Limb (tissue), 2 donors: ENCODE results near the gene RNF44.

Experiments
- DNase-seq, 2 donors: peaks; one replicate each; pipeline ENCODE4 v3.0.0-alpha.2; 2016; ENCODE audit errors: extremely low spot score in 2 of 2

Gene RNF44

DNA sequence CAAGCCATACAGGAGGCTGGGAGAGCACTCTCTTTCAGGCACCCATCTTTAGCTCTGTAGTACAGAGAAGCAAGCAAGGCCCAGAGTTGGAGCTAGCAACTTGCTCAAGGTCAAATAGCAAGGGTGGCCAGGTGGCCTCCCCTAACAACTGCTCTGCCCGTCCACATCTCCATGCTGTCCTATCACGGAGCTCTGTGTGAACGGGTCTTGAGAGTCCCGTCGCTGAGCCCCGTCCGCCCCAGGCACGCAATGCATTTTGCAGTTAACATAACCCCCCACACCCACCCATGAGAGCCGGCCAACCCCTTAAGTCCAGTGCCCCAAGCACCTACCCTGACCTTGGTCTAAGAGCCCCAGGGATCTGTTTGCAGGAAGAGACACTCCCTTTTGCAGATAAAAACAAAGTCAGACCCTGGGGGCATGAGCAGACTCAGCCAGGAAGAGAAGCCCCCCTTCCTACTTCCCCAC is 1.5 kb downstream of the RNF44 start:
- DNase-seq: no peak

DNA sequence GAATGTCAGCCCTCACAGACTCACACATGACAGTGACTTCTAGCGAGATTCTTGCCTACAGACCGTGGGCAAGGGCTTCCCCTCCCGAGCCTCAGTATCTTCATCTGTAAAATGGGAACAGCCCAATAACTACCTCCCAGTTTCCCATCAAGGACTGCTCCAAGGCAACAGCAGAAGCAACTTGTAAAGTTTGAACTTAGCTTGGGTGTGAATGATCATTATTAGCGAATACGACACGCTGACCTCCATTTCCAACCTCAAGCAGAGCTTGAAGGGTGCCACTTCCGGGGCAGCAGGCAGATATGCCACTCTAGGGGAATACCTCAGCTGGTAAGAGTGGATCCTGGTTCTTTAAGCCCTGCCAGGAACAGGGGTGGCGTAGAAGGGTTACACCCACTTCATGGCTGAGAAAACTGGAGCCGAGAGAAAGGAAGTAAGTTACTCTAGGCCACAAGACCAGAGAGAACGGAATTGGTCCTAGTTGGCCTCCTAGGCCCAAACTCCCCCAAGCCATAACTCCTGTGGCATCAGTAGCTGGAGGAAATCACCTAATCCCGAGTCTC is 2.0 kb downstream of the RNF44 start:
- DNase-seq: no peak

DNA sequence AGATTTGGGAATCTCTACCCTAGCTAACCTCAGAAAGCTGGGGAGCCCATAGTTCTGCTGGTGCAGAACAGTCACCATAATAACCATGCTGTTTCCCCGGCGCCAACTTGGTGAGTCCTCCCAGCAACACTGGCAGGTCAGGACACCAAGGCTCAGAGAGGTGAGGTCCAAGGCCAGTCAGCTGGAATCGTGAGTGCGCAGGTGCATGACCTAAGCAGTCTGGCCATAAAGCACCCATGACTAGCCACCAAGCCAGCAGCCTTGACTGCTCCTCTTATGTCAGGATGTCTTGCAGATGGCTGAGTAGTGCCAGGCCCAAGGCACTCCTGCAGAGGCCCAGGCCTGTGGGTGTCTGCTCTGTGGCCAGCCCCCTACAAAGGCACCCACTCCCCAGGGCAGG is 2.6 kb downstream of the RNF44 start:
- DNase-seq: no peak

DNA sequence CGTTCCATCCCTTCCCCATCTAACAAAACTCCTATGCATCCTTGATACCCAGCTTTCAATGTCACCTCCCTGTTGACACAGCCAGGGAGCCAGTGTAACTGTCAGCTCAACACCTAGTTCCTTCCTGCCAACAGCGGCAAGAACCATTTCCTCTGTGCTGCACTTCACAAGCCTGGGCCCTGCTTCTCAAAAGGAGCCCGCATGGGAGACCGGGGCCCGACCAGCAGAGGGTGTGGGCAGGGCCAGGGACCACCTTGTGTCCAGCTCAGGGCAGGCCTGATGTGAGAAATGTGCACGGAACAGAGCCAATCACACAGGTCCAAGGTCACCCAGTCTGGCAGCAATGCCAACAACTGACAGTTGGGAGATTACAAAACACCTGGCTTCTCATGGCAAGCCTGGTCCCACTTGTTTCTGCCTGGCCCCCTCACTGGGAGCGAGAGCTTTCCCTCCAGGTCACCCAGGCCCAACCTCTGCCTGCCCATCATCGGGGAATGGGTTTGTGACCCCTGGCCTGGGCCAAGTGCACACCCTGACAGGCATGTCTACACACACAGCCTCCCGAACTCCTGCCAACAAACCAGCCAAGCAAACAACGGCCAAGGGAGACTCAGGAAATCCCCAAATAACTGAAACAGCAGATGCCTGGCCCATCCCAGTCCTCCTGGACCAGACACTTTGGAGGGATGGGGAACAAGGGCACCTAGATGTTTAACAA is 3.1 kb downstream of the RNF44 start:
- no peak for DNase-seq

DNA sequence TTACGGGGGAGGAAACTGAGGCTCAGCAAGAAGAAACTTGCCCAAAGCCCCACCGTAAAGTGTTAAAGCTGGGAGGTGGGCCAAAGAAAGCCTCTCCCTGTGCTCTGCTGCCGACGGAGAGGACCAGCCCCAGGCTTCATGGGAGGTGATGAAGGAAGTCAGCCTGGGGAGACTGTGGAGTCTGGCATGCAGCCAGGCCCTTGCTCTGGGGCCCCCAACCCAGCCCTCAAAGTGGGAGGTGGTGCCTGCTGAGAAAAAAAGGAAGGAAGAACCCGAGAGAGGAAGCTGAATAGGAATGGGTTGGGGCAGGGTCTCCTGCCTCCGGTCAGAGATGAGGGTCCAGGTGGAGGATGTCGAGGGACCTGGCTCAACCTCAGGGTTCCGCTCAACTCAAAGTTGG is 3.8 kb downstream of the RNF44 start:
- DNase-seq: no peak

DNA sequence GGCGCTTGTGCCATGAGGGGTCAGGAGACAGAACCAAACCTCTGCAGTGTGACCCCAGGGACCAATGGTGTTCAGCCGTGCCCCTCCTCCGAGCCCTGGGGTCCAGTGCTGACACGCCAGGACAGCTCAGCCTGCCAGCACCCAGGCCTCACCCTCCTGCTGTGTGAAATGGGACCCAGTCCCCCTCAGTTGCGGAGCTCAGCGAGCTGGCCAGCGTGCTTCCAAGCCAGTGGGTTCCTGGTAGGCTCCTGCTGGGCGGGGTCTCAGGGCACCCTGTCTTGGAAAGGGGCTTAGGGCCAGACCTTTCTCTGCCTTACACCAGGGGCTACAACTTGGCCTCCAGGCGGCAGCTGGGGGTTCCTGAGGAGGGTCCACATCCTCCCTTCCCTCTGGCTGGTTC is 4.4 kb downstream of the RNF44 start:
- DNase-seq: no peak

DNA sequence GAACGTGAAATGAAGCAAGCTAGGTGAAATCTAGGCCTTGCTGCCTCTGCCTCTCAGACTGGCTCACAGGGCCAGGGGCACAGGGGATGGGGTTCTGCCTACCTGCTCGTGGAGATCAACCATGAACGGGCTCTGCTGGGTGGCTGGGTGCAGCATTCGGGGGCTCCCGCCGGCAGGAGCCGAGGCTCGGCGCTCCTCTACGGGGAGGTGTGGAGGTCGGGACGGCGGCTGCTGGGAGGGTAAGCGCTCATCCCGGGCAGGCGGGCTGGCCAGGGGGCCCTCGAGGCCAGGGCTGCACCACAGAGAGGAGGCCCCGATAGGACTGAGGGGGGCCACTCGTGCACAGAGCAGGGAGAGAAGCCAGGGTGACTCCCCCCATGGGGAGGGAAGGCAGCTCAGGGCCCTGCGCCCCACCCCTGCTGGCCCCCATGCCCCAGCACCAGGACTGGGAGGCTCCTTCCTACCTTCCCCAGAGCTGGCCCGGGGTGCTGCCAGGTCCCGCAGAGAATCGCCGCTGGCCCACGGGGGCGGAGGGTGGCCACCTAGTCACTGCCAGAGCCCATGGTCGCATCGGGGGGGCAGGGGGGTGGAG is 5.2 kb downstream of the RNF44 start:
- no peak for DNase-seq

DNA sequence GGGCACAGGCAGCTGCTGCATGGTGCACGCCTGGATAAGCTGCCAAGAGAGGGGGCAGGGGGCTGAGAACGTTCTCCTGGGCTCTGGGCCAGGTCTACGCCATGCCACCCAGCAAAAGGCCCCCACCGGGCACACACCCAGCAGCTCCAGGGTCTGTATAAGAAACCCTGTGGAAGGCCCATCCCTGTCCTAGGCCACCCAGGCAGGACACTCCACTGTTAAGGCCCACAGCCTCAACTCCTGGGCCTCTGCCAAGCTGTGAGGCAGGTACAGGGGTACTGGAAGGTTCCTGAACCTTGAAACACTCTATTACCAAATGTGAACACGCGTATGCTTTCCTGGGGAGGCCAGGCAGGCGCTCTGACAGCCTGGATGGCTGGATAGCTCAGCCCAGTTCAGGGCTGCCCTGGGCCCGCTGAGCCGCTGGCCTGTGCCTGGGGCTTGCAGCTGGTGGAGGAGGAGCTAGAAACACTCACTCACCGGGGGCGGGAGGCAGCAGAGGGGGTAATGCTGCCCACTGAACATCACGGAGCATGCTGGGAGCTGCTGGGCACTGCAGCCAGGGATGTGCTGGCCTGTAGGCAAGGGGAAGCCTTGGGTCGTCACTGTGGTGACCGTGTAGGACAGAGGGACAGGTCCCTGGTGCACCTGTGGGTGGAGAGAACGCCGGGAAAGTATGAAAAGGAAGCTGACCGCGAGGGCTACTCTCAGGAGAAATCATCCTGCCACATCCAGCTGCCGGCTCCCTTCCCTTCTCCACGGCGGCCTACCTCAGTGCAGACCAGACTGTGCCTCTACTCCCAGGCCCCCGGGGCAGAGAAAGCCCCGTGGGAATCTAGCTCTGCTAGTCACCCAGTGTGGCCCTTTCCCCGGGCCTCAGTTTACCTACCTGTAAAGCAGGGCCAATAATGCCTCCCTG is 6.0 kb downstream of the RNF44 start:
- DNase-seq: peak in 1 of 2 donors; percentile 67

DNA sequence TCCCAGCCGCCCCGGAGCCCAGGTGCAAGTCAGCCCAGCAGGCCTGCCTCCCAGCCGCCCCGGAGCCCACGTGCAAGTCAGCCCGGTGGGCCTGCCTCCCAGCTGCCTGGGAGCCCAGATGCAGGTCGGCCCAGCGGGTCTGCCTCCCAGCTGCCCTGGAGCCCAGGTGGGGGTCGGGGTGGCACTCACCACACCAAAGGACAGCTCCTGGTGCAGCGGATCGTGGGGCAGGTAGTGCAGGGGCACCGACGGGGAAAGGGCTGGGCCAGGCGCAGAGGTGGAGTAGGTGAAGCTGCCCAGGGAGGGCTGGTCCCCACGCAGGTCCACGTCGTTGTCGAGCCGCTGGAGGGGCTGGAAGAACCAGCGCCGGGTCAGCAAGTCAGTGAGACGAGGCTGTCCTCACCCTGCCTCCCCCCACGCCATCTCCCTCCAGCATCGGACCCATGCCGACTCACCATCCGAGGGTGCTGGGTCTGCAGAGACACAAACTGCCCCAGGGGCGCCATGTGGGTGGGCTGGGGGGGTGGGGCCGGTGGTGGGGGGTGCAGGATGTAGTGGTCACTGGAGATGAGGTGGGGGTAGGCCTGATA is 6.7 kb downstream of the RNF44 start:
- no peak for DNase-seq

DNA sequence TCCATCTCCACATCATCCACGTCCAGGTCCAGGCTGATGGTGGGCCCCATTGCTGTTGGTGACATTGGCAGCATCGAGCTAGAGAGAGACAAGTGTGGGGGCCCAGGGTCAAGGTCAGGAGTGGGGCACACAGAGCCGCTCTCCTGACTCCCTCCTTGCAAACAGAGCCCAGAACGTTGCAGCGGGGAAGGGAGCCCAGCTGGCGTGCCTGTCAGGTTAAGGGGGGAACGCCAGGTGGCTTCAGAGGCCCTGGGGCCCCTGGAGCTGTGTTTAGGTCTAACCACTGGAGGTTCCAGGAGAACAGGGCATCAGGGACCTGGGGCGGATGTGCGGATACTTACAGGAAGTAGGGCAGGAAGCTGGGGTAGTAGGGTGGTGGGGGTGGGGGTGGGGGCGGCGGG is 7.5 kb downstream of the RNF44 start:
- DNase-seq: no peak

DNA sequence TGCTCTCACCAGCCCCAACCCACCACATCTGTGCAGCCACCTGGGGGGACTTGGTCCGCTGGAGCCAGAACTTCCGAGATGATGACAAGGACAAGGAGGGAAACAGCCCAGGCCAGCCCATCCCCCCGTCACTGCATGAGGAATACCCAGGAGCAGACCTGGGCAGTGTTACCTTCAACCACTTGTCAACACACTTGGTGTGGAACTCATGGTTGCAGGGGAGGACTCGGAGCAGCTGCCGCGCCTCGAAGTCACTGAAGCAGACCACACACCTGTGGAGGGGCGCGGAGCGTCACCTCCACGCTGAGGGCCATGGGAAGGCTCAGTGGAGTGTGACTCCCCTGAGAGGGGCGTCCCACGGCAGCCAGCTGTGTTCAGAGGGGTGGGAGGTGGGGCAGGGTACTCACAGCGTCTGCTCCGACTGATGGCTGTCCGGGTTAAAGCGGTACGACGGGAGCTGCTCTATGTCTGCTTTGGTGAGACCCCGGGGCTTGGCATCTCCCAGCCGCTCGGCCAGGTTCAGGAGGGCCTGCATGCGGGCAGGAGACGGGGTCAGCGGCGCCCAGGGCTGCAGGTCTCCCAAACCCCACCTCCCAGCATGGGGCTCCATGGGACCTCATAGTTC is 8.0 kb downstream of the RNF44 start:
- DNase-seq: no peak

DNA sequence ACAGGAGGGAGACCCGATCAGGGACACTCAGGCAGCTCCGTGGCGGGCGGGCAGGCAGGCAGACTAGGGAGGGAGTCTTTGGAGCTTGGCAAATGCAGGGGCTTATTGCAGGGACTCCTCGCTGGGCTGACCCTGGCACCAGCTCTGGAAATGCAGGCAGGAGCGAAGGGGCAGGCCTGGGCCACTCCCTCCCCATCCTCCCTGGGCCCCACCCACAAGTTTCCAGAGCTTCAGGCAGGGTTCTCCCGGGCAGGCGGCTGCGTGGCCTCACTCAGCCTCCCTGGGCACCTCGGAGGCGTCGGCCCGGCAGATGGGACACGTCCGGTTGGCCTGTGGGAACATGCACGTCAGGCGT is 8.5 kb downstream of the RNF44 start:
- no peak for DNase-seq

DNA sequence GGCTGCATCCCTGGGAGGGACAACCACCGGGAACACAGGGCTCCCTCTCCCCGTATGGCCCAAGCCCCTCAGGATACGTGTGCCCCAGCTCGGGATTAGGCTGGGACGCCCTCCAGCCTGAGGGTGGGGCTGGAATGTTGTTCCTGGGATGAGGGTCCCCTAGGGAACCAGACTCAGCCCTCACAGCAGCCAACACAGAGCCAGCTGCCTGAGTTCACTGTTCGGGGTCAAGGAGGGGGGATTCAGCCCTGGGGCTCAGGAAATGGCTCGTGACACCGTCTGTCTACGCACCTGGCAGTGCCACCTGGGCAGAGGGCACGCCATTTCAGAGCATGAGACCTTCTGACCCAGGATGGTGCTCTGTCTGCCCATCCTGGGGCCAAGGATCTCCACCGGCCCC is 8.9 kb downstream of the RNF44 start:
- no peak for DNase-seq

DNA sequence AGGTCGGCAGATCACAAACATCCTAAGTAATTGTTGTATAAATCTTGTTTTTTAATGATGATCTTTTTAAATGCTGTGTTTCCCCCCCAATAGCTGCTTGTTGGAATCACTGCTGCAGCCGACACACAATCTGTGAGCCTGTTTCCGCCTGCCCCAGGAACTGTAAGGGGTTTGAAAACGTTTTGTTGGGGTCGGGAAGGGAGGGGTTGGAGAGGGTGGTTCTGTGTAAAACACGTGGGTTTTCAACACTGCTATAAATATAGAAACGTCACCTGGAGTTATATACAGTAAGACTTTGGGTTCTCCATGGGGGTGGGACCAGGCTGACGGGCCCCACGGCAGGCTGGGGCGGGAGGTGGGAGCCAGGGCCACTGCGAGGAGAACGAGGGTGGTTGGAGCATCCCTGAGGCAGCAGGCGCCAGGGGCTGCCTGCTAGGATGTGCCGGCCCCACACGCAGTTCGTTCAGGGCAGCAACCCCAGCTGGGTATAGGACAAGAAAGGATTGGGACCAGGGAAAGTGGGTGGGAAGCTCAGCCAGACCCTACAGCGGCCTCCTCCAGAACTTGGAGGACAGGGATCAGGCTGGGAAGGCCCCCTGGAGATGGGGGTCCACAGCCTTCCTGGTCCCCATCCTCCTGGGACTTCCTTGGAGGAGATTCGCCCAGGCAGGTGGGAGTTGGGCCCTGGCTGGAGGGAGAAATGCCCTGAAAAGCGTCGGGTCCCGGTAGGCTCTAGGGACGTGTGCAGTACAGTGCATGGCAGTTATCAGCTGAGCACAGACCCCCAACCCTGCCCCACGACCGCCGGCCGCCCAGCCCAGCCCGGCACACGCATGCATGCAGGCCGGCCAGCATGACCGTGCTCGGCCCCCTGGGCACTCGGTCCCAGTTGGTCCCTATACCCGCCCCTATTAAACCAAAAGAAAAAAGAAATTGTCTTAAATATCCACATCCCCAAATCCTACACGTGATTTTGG is 9.7 kb downstream of the RNF44 start:
- no peak for DNase-seq

DNA sequence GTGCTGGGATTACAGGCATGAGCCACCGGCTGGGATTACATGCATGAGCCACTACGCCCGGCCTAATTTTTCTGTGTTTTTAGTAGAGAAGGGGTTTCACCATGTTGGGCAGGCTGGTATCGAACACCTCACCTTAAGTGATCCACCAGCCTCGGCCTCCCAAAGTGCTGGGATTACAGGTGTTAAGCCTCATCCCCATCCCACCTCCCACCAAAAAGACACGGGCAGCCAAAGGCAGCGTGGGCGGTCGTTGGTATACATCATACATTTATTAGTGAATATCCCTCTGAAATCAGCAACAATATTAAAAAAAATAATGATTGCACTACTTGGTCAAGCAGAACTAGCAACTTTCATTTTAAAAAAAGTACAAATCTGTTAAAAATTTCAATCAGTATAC is 10.7 kb downstream of the RNF44 start:
- DNase-seq: no peak

DNA sequence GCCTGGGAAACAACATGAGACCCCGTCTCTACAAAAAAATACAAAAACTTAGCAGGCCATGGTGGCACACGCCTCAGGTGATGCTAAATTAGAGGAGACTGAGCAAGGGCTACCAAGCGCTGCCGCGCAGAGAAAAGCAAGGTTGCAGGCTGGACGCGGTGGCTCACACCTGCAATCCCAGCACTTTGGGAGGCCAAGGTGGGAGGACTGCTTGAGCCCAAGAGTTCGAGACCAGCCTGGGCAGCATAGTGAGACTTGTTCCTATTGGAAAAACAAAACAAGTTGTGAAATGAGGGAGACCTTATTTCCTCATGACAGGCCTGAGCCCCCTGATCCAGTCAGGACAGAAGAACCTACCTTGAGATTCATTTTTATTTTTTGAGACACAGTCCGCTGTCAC is 11.5 kb downstream of the RNF44 start:
- no peak for DNase-seq

DNA sequence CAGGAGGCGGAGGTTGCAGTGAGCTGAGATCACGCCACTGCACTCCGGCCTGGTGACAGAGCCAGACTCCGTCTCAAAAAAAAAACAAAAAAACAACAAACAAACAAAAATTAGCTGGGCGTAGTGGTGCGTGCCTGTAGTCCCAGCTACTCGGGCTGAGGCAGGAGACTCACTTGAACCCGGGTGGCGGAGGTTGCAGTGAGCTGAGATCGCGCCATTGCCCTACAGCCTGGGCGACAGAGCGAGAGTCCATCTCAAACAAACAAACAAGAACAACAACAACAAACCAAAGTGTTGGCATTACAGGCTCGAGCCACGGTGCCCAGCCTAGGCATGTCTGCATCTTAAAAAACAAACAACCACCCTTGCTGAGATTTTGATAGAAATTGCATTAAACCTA is 12.2 kb downstream of the RNF44 start:
- DNase-seq: no peak

DNA sequence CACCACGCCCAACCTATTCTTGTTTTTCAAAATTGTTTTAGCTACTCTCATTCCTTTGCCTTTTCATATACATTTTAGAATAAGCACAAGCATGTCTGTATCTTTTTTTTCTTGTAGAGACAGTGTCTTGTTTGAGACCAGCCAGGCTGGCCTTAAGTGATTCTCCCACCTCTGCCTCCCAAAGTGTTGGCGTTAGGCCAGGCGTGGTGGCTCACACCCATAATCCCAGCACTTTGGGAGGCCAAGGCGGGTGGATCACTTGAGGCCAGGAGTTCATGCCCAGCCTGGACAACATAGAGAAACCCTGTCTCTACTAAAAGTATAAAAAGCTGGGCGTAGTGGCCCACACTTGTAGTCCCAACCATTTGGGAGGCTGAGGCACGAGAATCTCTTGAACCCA is 13.1 kb downstream of the RNF44 start:
- no peak for DNase-seq

DNA sequence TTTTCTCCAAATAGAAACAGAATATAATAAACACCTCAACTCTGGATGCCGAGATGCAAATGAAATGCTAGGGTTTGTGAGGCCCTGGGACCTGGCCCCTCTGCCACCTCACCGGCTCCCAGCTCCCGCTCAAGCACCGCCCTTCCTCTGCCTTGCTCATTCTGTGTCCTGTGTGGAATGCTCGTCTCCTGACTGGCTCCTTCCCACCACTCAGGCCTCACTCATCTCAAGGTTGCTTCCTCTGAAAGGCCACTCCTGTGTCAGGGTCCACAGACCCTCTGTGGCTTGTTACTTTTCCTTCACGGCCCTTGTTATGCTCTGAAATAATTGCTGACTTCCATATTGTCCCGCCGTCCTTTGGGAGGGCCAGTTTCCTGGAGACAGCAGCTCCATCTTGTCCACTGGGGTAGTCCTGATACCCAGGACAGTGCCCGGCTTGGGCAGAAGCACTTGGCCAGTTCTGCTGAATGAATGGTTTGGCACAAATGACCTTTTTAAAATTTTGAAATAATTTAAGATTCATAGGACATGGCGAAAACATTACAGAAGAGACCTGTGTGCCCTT is 15.4 kb downstream of the RNF44 start:
- no peak for DNase-seq

DNA sequence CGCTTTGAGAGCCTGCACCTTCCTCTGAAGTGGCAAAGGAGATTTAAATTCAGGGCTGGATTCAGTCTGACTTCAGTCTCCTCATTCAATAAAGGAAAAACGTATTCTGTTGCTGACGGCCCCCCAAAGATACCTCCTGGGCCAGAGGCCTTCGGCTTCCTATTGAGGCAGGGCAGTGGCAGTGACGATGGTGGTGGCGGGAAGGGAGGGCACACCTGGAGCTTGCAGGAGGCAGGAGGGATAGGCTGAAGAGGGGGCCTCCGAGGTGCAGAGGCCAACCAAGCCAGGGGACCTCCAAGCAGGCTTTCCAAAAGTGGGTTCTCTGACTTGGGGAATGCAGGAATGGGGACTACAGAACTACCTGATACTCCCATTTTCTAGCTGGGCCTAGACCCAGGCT is 15.9 kb downstream of the RNF44 start:
- DNase-seq: no peak
